Neural crest cell (in vitro differentiated cells): ENCODE measurements around the gene KRTAP12-3. TPM values are rescaled to one million over a fixed set of nuclear protein-coding genes. Genes with fewer than 3 reads are reported as not detected.
"Not testable (repeated sequence)": the region's sequence is repeated elsewhere in the genome, so short reads cannot be mapped to it uniquely, and the experiment has no call there.

Source experiments
- DNase-seq: peaks from one replicate; pipeline ENCODE4 v3.0.0; 2021; ENCODE audit warnings: low read depth, mixed read lengths, low spot score
- H3K27ac Mint-ChIP-seq: one replicate; pipeline ENCODE4 v1.8.0; 2021; ENCODE audit warnings: mild to moderate bottlenecking, mixed read lengths; ENCODE audit not compliant: unreplicated experiment
- H3K27me3 Mint-ChIP-seq: 2 replicates; pipeline ENCODE4 v1.8.0; 2021; ENCODE audit warnings: low read depth, mild to moderate bottlenecking, mixed read lengths
- H3K36me3 Mint-ChIP-seq: 2 replicates; pipeline ENCODE4 v1.8.0; 2021; ENCODE audit warnings: low read depth, mild to moderate bottlenecking, mixed read lengths
- H3K4me1 Mint-ChIP-seq: 2 replicates; pipeline ENCODE4 v1.8.0; 2021; ENCODE audit warnings: mixed read lengths
- H3K4me3 Mint-ChIP-seq: one replicate; pipeline ENCODE4 v1.8.0; 2021; ENCODE audit warnings: mild to moderate bottlenecking, mixed read lengths
- H3K9me3 Mint-ChIP-seq: 2 replicates; pipeline ENCODE4 v1.8.0; 2021; ENCODE audit warnings: mixed read lengths
- total RNA-seq: library from RNA; stranded (reverse); gene quantifications from 2 replicates; pipeline ENCODE4 v1.2.1, GENCODE V29; 2021
- TF ChIP-seq, protein P1 (sequence below): fragments of 200-600 bp; sonication (generic); conservative IDR thresholded peaks from 2 replicates; pipeline ENCODE4 v1.5.0; 2021; ENCODE audit warnings: antibody characterized with exemption, mild to moderate bottlenecking

The KRTAP12-3 gene
- total RNA-seq, 1 donor from 2014 or later = not detected

DNA sequence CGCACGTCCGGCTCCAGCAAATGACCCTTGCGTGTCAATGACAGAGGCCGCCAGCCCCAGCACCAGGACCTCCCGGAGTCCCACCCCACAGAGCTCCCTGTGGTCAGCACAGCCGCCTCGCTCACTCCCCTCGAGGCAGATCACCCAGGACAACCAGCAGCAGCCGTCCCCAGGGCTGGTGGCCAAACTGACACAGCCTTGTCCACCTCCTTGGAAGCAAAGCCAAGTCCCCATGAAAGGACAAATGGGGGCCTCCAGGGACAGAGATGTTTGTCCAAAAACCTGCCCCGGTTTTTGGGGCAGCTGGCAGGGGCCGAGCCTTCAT is 18.4 kb upstream of the KRTAP12-3 start:
- Mint-ChIP-seq H3K9me3 (peaks cover 24% of the 10 kb centered on the region), H3K4me3 (no peak overlapping the region), H3K4me1 (peaks cover 10% of the 10 kb centered on the region), H3K27ac (no peak overlapping the region), H3K27me3 (peaks cover 7% of the 10 kb centered on the region), H3K36me3 (peaks cover 3% of the 10 kb centered on the region)
- no peak for DNase-seq
- TF ChIP-seq, protein P1, sequence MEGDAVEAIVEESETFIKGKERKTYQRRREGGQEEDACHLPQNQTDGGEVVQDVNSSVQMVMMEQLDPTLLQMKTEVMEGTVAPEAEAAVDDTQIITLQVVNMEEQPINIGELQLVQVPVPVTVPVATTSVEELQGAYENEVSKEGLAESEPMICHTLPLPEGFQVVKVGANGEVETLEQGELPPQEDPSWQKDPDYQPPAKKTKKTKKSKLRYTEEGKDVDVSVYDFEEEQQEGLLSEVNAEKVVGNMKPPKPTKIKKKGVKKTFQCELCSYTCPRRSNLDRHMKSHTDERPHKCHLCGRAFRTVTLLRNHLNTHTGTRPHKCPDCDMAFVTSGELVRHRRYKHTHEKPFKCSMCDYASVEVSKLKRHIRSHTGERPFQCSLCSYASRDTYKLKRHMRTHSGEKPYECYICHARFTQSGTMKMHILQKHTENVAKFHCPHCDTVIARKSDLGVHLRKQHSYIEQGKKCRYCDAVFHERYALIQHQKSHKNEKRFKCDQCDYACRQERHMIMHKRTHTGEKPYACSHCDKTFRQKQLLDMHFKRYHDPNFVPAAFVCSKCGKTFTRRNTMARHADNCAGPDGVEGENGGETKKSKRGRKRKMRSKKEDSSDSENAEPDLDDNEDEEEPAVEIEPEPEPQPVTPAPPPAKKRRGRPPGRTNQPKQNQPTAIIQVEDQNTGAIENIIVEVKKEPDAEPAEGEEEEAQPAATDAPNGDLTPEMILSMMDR = no peak

DNA sequence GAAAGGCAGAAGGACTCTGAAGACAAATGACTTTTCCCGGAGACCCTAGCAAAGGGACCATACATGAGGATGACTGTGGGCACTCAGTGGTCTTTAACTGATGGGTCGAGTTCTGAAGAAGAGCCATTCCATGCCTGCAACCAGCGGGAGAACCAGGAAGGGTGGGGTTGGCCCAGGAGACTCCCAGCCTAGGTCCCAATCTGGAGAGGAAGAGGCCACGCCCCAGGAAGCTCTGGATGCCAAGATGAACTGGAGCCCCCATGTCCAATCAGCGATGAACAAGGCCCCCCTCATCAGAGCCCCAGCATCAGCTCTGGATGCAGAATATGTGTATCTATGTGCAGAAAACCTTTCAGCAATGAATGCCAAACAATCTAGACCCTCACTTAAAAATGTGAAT is 17.0 kb upstream of the KRTAP12-3 start:
- Mint-ChIP-seq H3K36me3 (peaks cover 5% of the 10 kb centered on the region), H3K9me3 (peaks cover 31% of the 10 kb centered on the region), H3K4me1 (peaks cover 10% of the 10 kb centered on the region), H3K27ac (no peak overlapping the region), H3K27me3 (peaks cover 4% of the 10 kb centered on the region), H3K4me3 (no peak overlapping the region)
- no peak for DNase-seq
- TF ChIP-seq, protein P1 = no peak

DNA sequence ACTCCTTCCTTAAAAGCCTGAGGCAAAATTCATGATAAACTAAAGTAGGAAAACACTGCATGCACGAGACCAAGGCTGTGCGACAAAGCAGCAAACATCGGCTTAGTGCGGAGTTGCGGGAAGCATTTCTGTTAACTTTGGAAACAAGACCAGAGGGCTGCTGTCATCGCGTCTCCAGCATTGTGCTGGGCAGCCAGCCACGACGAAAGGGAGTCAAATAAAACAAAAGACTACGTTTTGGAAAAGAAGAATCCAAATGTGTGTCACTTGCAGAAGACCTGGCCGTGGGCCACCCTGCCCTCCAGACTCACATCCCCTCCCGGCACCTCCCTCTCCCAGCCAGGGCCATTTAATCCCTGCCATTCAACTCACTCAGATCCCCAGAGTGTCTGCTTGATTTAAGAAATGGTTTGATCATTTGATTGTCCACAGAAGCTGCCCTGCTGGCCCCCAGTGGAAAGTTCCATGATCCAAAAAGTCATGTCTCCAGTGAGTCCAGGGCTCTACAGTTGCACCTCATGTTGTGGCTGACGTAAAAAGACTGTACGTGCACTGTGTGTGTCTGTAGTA is 13.9 kb upstream of the KRTAP12-3 start:
- no peak for DNase-seq
- no peak overlapping the region for H3K4me3 Mint-ChIP-seq
- no peaks in the 10 kb centered on the region for H3K4me1 Mint-ChIP-seq
- H3K27me3 Mint-ChIP-seq = peaks cover 10% of the 10 kb centered on the region
- H3K27ac Mint-ChIP-seq = no peak overlapping the region
- TF ChIP-seq, protein P1 = no peak
- H3K9me3 Mint-ChIP-seq = peaks cover 31% of the 10 kb centered on the region
- H3K36me3 Mint-ChIP-seq = peaks cover 5% of the 10 kb centered on the region

DNA sequence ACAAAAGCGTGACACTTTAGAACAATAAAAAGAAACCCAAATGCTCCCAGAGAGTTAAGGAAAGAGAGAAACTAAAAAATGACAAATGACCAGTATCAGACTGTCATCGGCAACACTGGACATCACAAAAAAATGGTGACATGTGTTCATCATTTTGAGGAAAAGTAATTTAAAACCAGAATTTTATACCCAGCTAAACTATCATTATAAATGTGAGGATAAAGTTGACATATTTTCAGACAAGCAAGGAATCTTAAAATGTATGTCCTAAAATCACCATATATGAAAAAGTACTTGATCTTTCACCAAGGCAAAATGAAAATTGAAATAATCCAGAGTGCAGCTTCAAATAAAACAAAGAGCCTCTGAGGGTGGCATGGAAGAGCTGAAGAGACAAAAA is 12.9 kb upstream of the KRTAP12-3 start:
- DNase-seq = no peak
- Mint-ChIP-seq H3K27me3 (peaks cover 10% of the 10 kb centered on the region), H3K4me3 (no peak overlapping the region), H3K9me3 (peaks cover 31% of the 10 kb centered on the region), H3K27ac (no peak overlapping the region), H3K36me3 (peaks cover 5% of the 10 kb centered on the region), H3K4me1 (no peaks in the 10 kb centered on the region)
- TF ChIP-seq, protein P1 = no peak

DNA sequence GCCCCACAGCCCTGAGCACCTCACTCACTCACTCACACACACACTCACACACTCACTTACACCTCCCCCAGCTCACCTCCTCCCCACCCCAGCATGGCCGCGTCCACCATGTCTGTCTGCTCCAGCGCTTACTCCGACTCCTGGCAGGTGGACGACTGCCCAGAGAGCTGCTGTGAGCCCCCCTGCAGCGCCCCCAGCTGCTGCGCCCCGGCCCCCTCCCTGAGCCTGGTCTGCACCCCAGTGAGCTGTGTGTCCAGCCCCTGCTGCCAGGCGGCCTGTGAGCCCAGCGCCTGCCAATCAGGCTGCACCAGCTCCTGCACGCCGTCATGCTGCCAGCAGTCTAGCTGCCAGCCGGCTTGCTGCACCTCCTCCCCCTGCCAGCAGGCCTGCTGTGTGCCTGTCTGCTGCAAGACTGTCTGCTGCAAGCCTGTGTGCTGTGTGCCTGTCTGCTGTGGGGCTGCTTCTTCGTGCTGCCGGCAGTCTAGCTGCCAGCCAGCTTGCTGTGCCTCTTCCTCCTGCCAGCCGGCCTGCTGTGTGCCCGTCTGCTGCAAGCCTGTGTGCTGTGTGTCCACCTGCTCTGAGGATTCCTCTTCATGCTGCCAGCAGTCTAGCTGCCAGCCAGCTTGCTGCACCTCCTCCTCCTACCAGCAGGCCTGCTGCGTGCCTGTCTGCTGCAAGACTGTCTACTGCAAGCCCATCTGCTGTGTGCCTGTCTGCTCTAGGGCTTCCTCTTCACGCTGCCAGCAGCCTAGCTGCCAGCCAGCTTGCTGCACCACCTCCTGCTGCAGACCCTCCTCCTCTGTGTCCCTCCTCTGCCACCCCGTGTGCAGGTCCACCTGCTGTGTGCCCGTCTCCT is 11.1 kb upstream of the KRTAP12-3 start, which contains the start of gene KRTAP10-11:
KRTAP10-11 (plus strand) TSS at position 49 of the 856 bp plus-strand sequence; CDS start at position 94, 45 bp downstream.
- not testable (repeated sequence) for H3K36me3 Mint-ChIP-seq, H3K4me3 Mint-ChIP-seq, H3K4me1 Mint-ChIP-seq, H3K27me3 Mint-ChIP-seq, DNase-seq
- Mint-ChIP-seq H3K9me3 (peaks cover 19% of the 10 kb centered on the region), H3K27ac (peak within 1 kb of the TSS; percentile 81)

DNA sequence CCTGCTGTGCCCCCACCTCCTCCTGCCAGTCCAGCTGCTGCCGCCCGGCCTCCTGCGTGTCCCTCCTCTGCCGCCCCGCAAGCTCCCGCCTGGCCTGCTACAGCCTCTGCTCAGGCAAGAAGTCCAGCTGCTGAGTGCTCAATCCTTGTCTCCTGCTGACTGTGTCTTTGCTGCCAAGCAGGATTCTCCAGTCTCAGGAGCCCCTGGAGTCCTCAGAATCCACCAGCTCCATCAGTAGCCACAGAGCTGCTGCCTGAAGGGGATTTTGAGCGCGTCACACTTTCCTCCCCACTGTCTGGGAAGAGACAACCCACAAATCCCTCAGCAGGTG is 10.5 kb upstream of the KRTAP12-3 start:
- no peak overlapping the region for H3K4me3 Mint-ChIP-seq
- H3K36me3 Mint-ChIP-seq = peaks cover 4% of the 10 kb centered on the region
- TF ChIP-seq, protein P1 = no peak
- no peak for DNase-seq
- H3K27ac Mint-ChIP-seq = peak overlapping the region; percentile 81
- H3K4me1 Mint-ChIP-seq = no peaks in the 10 kb centered on the region
- peaks cover 16% of the 10 kb centered on the region for H3K9me3 Mint-ChIP-seq
- H3K27me3 Mint-ChIP-seq = peaks cover 6% of the 10 kb centered on the region
